WTC11 (cell line): Measurements from ENCODE around the gene RANBP9. TPM values are rescaled to one million over a fixed set of nuclear protein-coding genes. Genes with fewer than 3 reads are reported as not detected.

ENCODE experiments used
- ATAC-seq: fragments of 200-7000 bp; cut with Tn5 transposase; 2 replicates; pipeline ENCODE4 v1.10.0; 2021; ENCODE audit warnings: mild to moderate bottlenecking, moderate library complexity
- CTCF ChIA-PET: fragments of 300-600 bp; sonication (Branson Sonifier 250); formaldehyde crosslinking; loops from one replicate; lab custom pipeline; 2021; ENCODE audit warnings: antibody characterized with exemption; lab: Charles Lee
- POLR2A ChIA-PET: fragments of 350-600 bp; sonication (Branson Sonifier 250); formaldehyde crosslinking; loops from one replicate; lab custom pipeline; 2021; ENCODE audit warnings: antibody characterized with exemption; lab: Charles Lee
- DNase-seq: peaks from one replicate; pipeline ENCODE4 v3.0.0; 2021; ENCODE audit warnings: low spot score
- H3K27ac Mint-ChIP-seq: 2 replicates; pipeline ENCODE4 v1.8.0; 2021; ENCODE audit warnings: mixed read lengths
- H3K27me3 Mint-ChIP-seq: 2 replicates; pipeline ENCODE4 v1.8.0; 2021; ENCODE audit warnings: low read depth, mild to moderate bottlenecking, moderate library complexity, mixed read lengths
- H3K36me3 Mint-ChIP-seq: 2 replicates; pipeline ENCODE4 v1.8.0; 2021; ENCODE audit warnings: mixed read lengths
- H3K4me1 Mint-ChIP-seq: 2 replicates; pipeline ENCODE4 v1.8.0; 2022; ENCODE audit warnings: mixed read lengths
- H3K4me3 Mint-ChIP-seq: 2 replicates; pipeline ENCODE4 v1.8.0; 2021; ENCODE audit warnings: mild to moderate bottlenecking, moderate library complexity, mixed read lengths
- H3K9me3 Mint-ChIP-seq: 2 replicates; pipeline ENCODE4 v1.8.0; 2021; ENCODE audit warnings: mixed read lengths
- CREB1 ChIP-seq: sonication (generic); formaldehyde crosslinking; IDR thresholded peaks from 2 replicates; pipeline ENCODE4 v1.8.0; 2023; ENCODE audit warnings: mild to moderate bottlenecking, missing genetic modification reagents
- CREM ChIP-seq: sonication (generic); formaldehyde crosslinking; IDR thresholded peaks from 2 replicates; pipeline ENCODE4 v1.8.1; 2022; ENCODE audit warnings: mild to moderate bottlenecking, missing genetic modification reagents, moderate library complexity
- ETV6 ChIP-seq: sonication (generic); formaldehyde crosslinking; IDR thresholded peaks from 2 replicates; pipeline ENCODE4 v1.8.1; 2022; ENCODE audit warnings: mild to moderate bottlenecking, missing genetic modification reagents
- FOXK1 ChIP-seq: sonication (generic); formaldehyde crosslinking; IDR thresholded peaks from 2 replicates; pipeline ENCODE4 v1.8.0; 2022; ENCODE audit warnings: mild to moderate bottlenecking, moderate library complexity, missing genetic modification reagents
- GRHL2 ChIP-seq: fragments of 250-450 bp; sonication (Bioruptor Pico); IDR thresholded peaks from 2 replicates; pipeline ENCODE4 v1.8.0; 2022; ENCODE audit warnings: mild to moderate bottlenecking, moderate library complexity; ENCODE audit not compliant: insufficient replicate concordance, severe bottlenecking
- IRF2 ChIP-seq: sonication (generic); formaldehyde crosslinking; IDR thresholded peaks from 2 replicates; pipeline ENCODE4 v1.8.0; 2022; ENCODE audit warnings: low read depth, missing genetic modification reagents, borderline replicate concordance
- JUN ChIP-seq: sonication (generic); formaldehyde crosslinking; IDR thresholded peaks from 2 replicates; pipeline ENCODE4 v1.8.0; 2023; ENCODE audit warnings: mild to moderate bottlenecking, missing genetic modification reagents
- KAT7 ChIP-seq: sonication (generic); formaldehyde crosslinking; IDR thresholded peaks from 2 replicates; pipeline ENCODE4 v1.8.1; 2023; ENCODE audit warnings: missing genetic modification reagents, mild to moderate bottlenecking, borderline replicate concordance
- NFATC4 ChIP-seq: fragments of 250-450 bp; sonication (Bioruptor Pico); IDR thresholded peaks from 2 replicates; pipeline ENCODE4 v1.9.0; 2021; ENCODE audit warnings: mild to moderate bottlenecking
- NR1H2 ChIP-seq: sonication (generic); formaldehyde crosslinking; IDR thresholded peaks from 2 replicates; pipeline ENCODE4 v1.9.0; 2021; ENCODE audit warnings: mild to moderate bottlenecking, moderate library complexity, missing genetic modification reagents
- RORB ChIP-seq: fragments of 250-450 bp; sonication (Bioruptor Pico); IDR thresholded peaks from 2 replicates; pipeline ENCODE4 v1.9.0; 2021; ENCODE audit warnings: mild to moderate bottlenecking
- SMAD4 ChIP-seq: sonication (generic); formaldehyde crosslinking; IDR thresholded peaks from 2 replicates; pipeline ENCODE4 v1.8.0; 2022; ENCODE audit warnings: mild to moderate bottlenecking, missing genetic modification reagents
- SP1 ChIP-seq: sonication (generic); formaldehyde crosslinking; conservative IDR thresholded peaks from 2 replicates; pipeline ENCODE4 v1.8.1; 2022; ENCODE audit warnings: missing genetic modification reagents
- ZBTB21 ChIP-seq: sonication (generic); formaldehyde crosslinking; IDR thresholded peaks from 2 replicates; pipeline ENCODE4 v1.8.1; 2023; ENCODE audit warnings: mild to moderate bottlenecking, missing genetic modification reagents, borderline replicate concordance
- ZNF317 ChIP-seq: sonication (generic); formaldehyde crosslinking; IDR thresholded peaks from 2 replicates; pipeline ENCODE4 v1.8.1; 2023; ENCODE audit warnings: low read depth, mild to moderate bottlenecking, moderate library complexity, missing genetic modification reagents, borderline replicate concordance
- total RNA-seq: library from RNA; stranded (reverse); gene quantifications from 3 replicates; pipeline ENCODE4 v1.2.3, GENCODE V29; 2021
- TF ChIP-seq, protein P1 (sequence below): fragments of 250-450 bp; sonication (Bioruptor Pico); conservative IDR thresholded peaks from 2 replicates; pipeline ENCODE4 v1.9.0; 2021; ENCODE audit warnings: mild to moderate bottlenecking
- TF ChIP-seq, protein P2 (sequence below): sonication (generic); formaldehyde crosslinking; IDR thresholded peaks from 2 replicates; pipeline ENCODE4 v1.8.1; 2023; ENCODE audit warnings: mild to moderate bottlenecking, missing genetic modification reagents
- TF ChIP-seq, protein P3 (sequence below): fragments of 200-600 bp; IDR thresholded peaks from 2 replicates; pipeline ENCODE4 v1.8.0; 2022; ENCODE audit warnings: antibody characterized with exemption
- TF ChIP-seq, protein P4 (sequence below): sonication (generic); formaldehyde crosslinking; IDR thresholded peaks from 2 replicates; pipeline ENCODE4 v1.8.1; 2023; ENCODE audit warnings: mild to moderate bottlenecking, missing genetic modification reagents, moderate library complexity
- TF ChIP-seq, protein P5 (sequence below): sonication (generic); formaldehyde crosslinking; IDR thresholded peaks from 2 replicates; pipeline ENCODE4 v1.8.0; 2022; ENCODE audit warnings: mild to moderate bottlenecking, missing genetic modification reagents
- TF ChIP-seq, protein P6 (sequence below): sonication (generic); formaldehyde crosslinking; IDR thresholded peaks from 2 replicates; pipeline ENCODE4 v1.8.1; 2022; ENCODE audit warnings: missing genetic modification reagents, borderline replicate concordance
- TF ChIP-seq, protein P7 (sequence below): sonication (generic); formaldehyde crosslinking; IDR thresholded peaks from 2 replicates; pipeline ENCODE4 v1.8.0; 2022; ENCODE audit warnings: mild to moderate bottlenecking, missing genetic modification reagents
- TF ChIP-seq, protein P8 (sequence below): fragments of 250-450 bp; sonication (Bioruptor Pico); IDR thresholded peaks from 2 replicates; pipeline ENCODE4 v2.1.2; 2022; ENCODE audit warnings: mild to moderate bottlenecking, moderate library complexity

The RANBP9 gene
- total RNA-seq, 1 experiment from 2014 or later = 33.4 TPM

DNA sequence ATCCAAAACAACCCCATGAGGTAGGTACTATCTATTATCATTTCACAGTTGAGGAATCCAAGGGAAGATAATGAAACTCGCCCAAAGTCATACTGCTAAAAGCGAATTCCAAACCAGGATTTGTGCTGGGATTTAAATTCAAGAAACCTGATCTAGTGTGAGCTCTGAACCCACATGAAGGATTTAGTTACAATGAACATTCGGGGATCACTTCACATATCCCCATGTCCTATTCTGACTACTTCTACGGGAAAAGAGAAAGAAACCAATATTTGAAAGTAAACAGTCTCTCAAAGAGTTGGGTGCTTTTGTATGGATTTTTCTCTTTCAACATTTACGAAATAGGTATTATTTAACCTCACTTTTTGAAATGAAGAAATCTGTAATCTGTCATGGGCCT lies 12.9 kb downstream of the RANBP9 start:
- Mint-ChIP-seq H3K9me3 (no peaks in the 10 kb centered on the region), H3K4me1 (peaks cover 34% of the 10 kb centered on the region), H3K27ac (no peak overlapping the region), H3K27me3 (no peaks in the 10 kb centered on the region), H3K4me3 (no peak overlapping the region), H3K36me3 (0 out of 2 replicates have a peak, but pooled peaks cover 11% of the 10 kb centered on the region)
- TF ChIP-seq, protein P1, sequence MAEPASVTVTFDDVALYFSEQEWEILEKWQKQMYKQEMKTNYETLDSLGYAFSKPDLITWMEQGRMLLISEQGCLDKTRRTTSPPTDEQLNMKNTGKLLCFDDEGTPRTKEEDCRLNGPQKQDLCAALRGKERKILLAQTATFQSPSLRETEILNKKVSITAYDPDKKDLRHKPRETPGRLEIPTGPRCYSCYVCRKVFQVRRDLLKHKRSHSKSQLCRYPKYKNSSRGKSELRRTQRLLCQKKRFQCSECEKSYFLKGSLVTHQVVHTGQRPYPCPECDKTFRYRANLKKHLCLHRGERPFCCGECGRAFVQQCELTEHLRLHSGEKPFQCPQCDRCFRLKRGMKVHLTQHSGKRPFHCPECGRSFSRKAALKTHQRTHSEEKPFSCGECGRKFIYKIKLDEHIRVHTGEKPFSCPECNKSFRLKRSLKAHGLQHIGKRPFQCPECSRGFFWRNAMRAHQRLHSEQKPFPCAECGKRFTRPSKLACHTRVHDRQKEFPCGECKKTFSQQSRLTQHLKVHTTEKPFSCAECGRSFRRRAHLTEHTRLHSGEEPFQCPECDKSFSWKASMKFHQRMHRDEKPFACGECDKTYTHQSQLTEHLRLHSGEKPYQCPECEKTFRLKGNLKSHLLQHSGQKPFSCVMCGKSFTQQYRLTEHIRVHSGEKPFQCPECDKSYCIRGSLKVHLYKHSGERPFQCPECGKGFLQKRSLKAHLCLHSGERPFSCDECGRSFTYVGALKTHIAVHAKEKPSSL (CRISPR knock-in tag) = no peak
- TF ChIP-seq FOXK1 (CRISPR knock-in tag) = no peak
- TF ChIP-seq NR1H2 (CRISPR knock-in tag) = no peak
- TF ChIP-seq ZNF317 (CRISPR knock-in tag) = no peak
- TF ChIP-seq, protein P2, sequence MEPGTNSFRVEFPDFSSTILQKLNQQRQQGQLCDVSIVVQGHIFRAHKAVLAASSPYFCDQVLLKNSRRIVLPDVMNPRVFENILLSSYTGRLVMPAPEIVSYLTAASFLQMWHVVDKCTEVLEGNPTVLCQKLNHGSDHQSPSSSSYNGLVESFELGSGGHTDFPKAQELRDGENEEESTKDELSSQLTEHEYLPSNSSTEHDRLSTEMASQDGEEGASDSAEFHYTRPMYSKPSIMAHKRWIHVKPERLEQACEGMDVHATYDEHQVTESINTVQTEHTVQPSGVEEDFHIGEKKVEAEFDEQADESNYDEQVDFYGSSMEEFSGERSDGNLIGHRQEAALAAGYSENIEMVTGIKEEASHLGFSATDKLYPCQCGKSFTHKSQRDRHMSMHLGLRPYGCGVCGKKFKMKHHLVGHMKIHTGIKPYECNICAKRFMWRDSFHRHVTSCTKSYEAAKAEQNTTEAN (CRISPR knock-in tag) = no peak
- no peak for TF ChIP-seq SMAD4 (CRISPR knock-in tag)
- no peak for TF ChIP-seq RORB
- TF ChIP-seq IRF2 (CRISPR knock-in tag) = no peak
- TF ChIP-seq, protein P3, sequence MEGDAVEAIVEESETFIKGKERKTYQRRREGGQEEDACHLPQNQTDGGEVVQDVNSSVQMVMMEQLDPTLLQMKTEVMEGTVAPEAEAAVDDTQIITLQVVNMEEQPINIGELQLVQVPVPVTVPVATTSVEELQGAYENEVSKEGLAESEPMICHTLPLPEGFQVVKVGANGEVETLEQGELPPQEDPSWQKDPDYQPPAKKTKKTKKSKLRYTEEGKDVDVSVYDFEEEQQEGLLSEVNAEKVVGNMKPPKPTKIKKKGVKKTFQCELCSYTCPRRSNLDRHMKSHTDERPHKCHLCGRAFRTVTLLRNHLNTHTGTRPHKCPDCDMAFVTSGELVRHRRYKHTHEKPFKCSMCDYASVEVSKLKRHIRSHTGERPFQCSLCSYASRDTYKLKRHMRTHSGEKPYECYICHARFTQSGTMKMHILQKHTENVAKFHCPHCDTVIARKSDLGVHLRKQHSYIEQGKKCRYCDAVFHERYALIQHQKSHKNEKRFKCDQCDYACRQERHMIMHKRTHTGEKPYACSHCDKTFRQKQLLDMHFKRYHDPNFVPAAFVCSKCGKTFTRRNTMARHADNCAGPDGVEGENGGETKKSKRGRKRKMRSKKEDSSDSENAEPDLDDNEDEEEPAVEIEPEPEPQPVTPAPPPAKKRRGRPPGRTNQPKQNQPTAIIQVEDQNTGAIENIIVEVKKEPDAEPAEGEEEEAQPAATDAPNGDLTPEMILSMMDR = no peak
- TF ChIP-seq CREM = no peak
- ChIA-PET CTCF (interaction anchor here (0.9 kb wide), 1 partner anchor 442 kb away, joined by 3 read pairs; no protein-coding TSS in a partner anchor), POLR2A (no interaction called here)
- DNase-seq = no peak
- no peak for ATAC-seq

DNA sequence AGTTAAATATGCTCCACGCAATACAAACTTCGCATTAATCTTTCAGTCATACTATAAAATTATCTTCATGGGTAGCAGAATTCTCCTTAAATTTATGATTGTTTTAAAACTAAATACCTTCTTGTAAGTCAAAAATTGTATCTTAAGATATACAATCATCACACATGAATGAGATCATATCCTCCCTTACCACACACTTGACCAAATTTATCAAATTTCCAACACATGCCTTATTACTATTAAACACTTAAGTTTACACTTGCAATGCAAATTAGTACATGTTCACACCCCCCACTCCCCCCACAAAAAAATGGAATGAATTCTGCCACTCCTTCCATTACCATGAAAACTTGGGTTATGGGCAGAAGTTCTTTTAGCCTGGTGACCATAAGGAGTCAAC lies 13.8 kb downstream of the RANBP9 start:
- H3K27me3 Mint-ChIP-seq = no peaks in the 10 kb centered on the region
- H3K4me3 Mint-ChIP-seq = no peak overlapping the region
- POLR2A ChIA-PET = no interaction called here
- CTCF ChIA-PET = no interaction called here
- 0 out of 2 replicates have a peak, but pooled peaks cover 11% of the 10 kb centered on the region for H3K36me3 Mint-ChIP-seq
- DNase-seq (no peak), ATAC-seq (no peak)
- no peak overlapping the region for H3K27ac Mint-ChIP-seq
- no peaks in the 10 kb centered on the region for H3K9me3 Mint-ChIP-seq
- peaks cover 34% of the 10 kb centered on the region for H3K4me1 Mint-ChIP-seq
- TF ChIP-seq ETV6 (CRISPR knock-in tag) (no peak), NFATC4 (CRISPR knock-in tag) (no peak), RORB (no peak), CREB1 (no peak), CREM (no peak), SP1 (CRISPR knock-in tag) (no peak), ZBTB21 (no peak), GRHL2 (CRISPR knock-in tag) (no peak), JUN (no peak), KAT7 (no peak)
- TF ChIP-seq, protein P4, sequence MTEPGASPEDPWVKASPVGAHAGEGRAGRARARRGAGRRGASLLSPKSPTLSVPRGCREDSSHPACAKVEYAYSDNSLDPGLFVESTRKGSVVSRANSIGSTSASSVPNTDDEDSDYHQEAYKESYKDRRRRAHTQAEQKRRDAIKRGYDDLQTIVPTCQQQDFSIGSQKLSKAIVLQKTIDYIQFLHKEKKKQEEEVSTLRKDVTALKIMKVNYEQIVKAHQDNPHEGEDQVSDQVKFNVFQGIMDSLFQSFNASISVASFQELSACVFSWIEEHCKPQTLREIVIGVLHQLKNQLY (CRISPR knock-in tag) = no peak
- TF ChIP-seq, protein P5, sequence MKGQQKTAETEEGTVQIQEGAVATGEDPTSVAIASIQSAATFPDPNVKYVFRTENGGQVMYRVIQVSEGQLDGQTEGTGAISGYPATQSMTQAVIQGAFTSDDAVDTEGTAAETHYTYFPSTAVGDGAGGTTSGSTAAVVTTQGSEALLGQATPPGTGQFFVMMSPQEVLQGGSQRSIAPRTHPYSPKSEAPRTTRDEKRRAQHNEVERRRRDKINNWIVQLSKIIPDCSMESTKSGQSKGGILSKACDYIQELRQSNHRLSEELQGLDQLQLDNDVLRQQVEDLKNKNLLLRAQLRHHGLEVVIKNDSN (CRISPR knock-in tag) = no peak
- TF ChIP-seq, protein P6, sequence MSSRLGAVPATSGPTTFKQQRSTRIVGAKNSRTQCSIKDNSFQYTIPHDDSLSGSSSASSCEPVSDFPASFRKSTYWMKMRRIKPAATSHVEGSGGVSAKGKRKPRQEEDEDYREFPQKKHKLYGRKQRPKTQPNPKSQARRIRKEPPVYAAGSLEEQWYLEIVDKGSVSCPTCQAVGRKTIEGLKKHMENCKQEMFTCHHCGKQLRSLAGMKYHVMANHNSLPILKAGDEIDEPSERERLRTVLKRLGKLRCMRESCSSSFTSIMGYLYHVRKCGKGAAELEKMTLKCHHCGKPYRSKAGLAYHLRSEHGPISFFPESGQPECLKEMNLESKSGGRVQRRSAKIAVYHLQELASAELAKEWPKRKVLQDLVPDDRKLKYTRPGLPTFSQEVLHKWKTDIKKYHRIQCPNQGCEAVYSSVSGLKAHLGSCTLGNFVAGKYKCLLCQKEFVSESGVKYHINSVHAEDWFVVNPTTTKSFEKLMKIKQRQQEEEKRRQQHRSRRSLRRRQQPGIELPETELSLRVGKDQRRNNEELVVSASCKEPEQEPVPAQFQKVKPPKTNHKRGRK (CRISPR knock-in tag) = no peak
- TF ChIP-seq, protein P7, sequence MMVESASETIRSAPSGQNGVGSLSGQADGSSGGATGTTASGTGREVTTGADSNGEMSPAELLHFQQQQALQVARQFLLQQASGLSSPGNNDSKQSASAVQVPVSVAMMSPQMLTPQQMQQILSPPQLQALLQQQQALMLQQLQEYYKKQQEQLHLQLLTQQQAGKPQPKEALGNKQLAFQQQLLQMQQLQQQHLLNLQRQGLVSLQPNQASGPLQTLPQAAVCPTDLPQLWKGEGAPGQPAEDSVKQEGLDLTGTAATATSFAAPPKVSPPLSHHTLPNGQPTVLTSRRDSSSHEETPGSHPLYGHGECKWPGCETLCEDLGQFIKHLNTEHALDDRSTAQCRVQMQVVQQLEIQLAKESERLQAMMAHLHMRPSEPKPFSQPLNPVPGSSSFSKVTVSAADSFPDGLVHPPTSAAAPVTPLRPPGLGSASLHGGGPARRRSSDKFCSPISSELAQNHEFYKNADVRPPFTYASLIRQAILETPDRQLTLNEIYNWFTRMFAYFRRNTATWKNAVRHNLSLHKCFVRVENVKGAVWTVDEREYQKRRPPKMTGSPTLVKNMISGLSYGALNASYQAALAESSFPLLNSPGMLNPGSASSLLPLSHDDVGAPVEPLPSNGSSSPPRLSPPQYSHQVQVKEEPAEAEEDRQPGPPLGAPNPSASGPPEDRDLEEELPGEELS (CRISPR knock-in tag) = no peak
- TF ChIP-seq, protein P8, sequence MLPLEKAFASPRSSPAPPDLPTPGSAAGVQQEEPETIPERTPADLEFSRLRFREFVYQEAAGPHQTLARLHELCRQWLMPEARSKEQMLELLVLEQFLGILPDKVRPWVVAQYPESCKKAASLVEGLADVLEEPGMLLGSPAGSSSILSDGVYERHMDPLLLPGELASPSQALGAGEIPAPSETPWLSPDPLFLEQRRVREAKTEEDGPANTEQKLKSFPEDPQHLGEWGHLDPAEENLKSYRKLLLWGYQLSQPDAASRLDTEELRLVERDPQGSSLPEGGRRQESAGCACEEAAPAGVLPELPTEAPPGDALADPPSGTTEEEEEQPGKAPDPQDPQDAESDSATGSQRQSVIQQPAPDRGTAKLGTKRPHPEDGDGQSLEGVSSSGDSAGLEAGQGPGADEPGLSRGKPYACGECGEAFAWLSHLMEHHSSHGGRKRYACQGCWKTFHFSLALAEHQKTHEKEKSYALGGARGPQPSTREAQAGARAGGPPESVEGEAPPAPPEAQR (CRISPR knock-in tag) = no peak
